ENCODE data around the gene EBF3. TPM values are rescaled to one million over a fixed set of nuclear protein-coding genes. Genes with fewer than 3 reads are reported as not detected.

Gene EBF3
- total and polyA plus RNA-seq, 9 of the 15 experiments (the other 6 are each of a cell fraction or from before 2014, with no cell fraction given) = not detected

GRCh38 chr10:129914960-129915359, 49.1 kb downstream of the EBF3 start:
- no peak for ATAC-seq
- Histone ChIP-seq H3K9me3 (replicated peaks; ENCODE audit: control insufficient read depth, insufficient read depth, low read depth, low read length) (no peaks in the 10 kb centered on the region), H3K27ac (ENCODE audit: extremely low read depth, low read depth, low read length) (no peak overlapping the region), H3K79me2 (ENCODE audit: control insufficient read depth, insufficient read depth, low read length) (no peaks in the 10 kb centered on the region), H3K9ac (ENCODE audit: insufficient read depth in 1 of 2, low read depth in 2 of 2, low read length in 2 of 2) (no peak overlapping the region), H3K4me2 (ENCODE audit: insufficient read depth, low read length) (no peak overlapping the region), H3K4me3 (no peak overlapping the region), H2AFZ (ENCODE audit: low read depth, low read length) (no peak overlapping the region), H3K27me3 (ENCODE audit: control insufficient read depth in 2 of 2, insufficient read depth in 2 of 2, low read length in 2 of 2) (peaks cover 0 to 21% of the 10 kb centered on the region in 2 experiments; a peak in 3 of 5 replicates), H4K20me1 (replicated peaks; ENCODE audit: control insufficient read depth, insufficient read depth, low read length) (no peaks in the 10 kb centered on the region), H3K4me1 (replicated peaks in 1 of 2; ENCODE audit: control insufficient read depth in 2 of 2, insufficient read depth in 2 of 2, low read length in 2 of 2) (no peaks in the 10 kb centered on the region), H3K36me3 (ENCODE audit: control insufficient read depth, insufficient read depth, low read length) (no peaks in the 10 kb centered on the region), H3K9me1 (ENCODE audit: control insufficient read depth, insufficient read depth, low read length) (no peaks in the 10 kb centered on the region)
- ChIA-PET POLR2A (no interaction called here), CTCF (ENCODE audit: low intra/inter-chr PET ratio) (no interaction called here)
- DNase-seq (ENCODE audit: extremely low read depth in 1 of 4, low spot score in 3 of 4) = no peak
- BruUV-seq (replicated peaks) = no TSS peak
- 0% methylated on average over 2 of the region's 2 CpGs for WGBS (ENCODE audit: insufficient coverage, low coverage, missing lambda C conversion rate)
- TF ChIP-seq GTF3C2 (IDR thresholded peaks at IDR 0.05; ENCODE audit: borderline replicate concordance, extremely low read depth, insufficient read length) = no peak
- TF ChIP-seq PTTG1 (tag; IDR thresholded peaks at IDR 0.05; ENCODE audit: low read depth) = no peak
- no peak for TF ChIP-seq ZBTB49 (CRISPR knock-in tag; IDR thresholded peaks at IDR 0.05; ENCODE audit: borderline replicate concordance)
- TF ChIP-seq CTCFL (IDR thresholded peaks at IDR 0.05; ENCODE audit: borderline replicate concordance, insufficient read depth, low read depth, low read length, poor library complexity, severe bottlenecking) = no peak
- no peak for TF ChIP-seq LEF1 (IDR thresholded peaks at IDR 0.05)
- no peak for TF ChIP-seq ZNF239 (CRISPR knock-in tag; IDR thresholded peaks at IDR 0.05)
- no peak for TF ChIP-seq CHD1 (IDR thresholded peaks at IDR 0.05; ENCODE audit: low read length)
- no peak for TF ChIP-seq BRD4 (IDR thresholded peaks at IDR 0.05)
- no peak for TF ChIP-seq ZNF277 (CRISPR knock-in tag; IDR thresholded peaks at IDR 0.05; ENCODE audit: borderline replicate concordance)
- TF ChIP-seq POLR3G (IDR thresholded peaks at IDR 0.05; ENCODE audit: extremely low read depth, insufficient read length, insufficient replicate concordance) = no peak
- intact Hi-C loops (cut with micrococcal nuclease) (no loop called here), in situ Hi-C loops (cut with MboI) (no loop called here)
- FAIRE-seq = no peak
